GM23248 (cell line): Measurements from ENCODE around the gene COL27A1.

Experiments
- EZH2 ChIP-seq: fragments of 200-600 bp; sonication (generic); IDR thresholded peaks from 2 replicates; pipeline ENCODE4 v1.6.1; 2018; ENCODE audit warnings: antibody characterized with exemption, mild to moderate bottlenecking; ENCODE audit not compliant: insufficient read depth, poor library complexity, severe bottlenecking
- EZH2phosphoT487 ChIP-seq: fragments of 200-600 bp; sonication (generic); IDR thresholded peaks from 2 replicates; pipeline ENCODE4 v1.6.1; 2018; ENCODE audit warnings: antibody characterized with exemption, moderate library complexity, mild to moderate bottlenecking, low read depth; ENCODE audit not compliant: insufficient read depth

GRCh38 chr9:114303571-114303970 is 148.2 kb downstream of the COL27A1 start:
- no peak for TF ChIP-seq EZH2phosphoT487
- TF ChIP-seq EZH2, result no peak
